Fibroblast of lung (primary cell): ENCODE measurements around the gene PGM5. TPM values are rescaled to one million over a fixed set of nuclear protein-coding genes. Genes with fewer than 3 reads are reported as not detected.

Experiments
- DNase-seq, 2 donors: peaks; one replicate each; pipeline versions ENCODE4 v3.0.0 to v3.0.0-alpha.2; 2010; ENCODE audit warnings: low read depth in 2 of 2
- H2AFZ ChIP-seq: 2 replicates; pipeline ENCODE4 v1.5.1; 2012; ENCODE audit warnings: low read length, control low read depth, inconsistent platforms
- H3K27ac ChIP-seq: 2 replicates; pipeline ENCODE4 v1.5.1; 2011; ENCODE audit warnings: low read length, control low read depth; ENCODE audit not compliant: insufficient read depth
- H3K27me3 ChIP-seq: 2 replicates; pipeline ENCODE4 v1.5.1; 2011; ENCODE audit warnings: mild to moderate bottlenecking, low read length; ENCODE audit not compliant: control insufficient read depth, insufficient read depth
- H3K36me3 ChIP-seq: 2 replicates; pipeline ENCODE4 v1.5.1; 2011; ENCODE audit warnings: low read length; ENCODE audit not compliant: control insufficient read depth, insufficient read depth
- H3K4me1 ChIP-seq: 2 replicates; pipeline ENCODE4 v1.5.1; 2011; ENCODE audit warnings: low read length; ENCODE audit not compliant: control insufficient read depth, insufficient read depth; ENCODE audit errors: extremely low read depth
- H3K4me2 ChIP-seq: 2 replicates; pipeline ENCODE4 v1.5.1; 2011; ENCODE audit warnings: low read length, control low read depth; ENCODE audit not compliant: insufficient read depth; ENCODE audit errors: extremely low read depth
- H3K4me3 ChIP-seq, 4 experiments: fragments of 200-600 bp in 1 of 4; sonication (generic) in 1 of 4; replicated peaks in 1 of 4; 2 replicates each; pipeline ENCODE4 v1.5.1; 2011 to 2016; ENCODE audit warnings: low read length in 4 of 4, low read depth in 3 of 4, mild to moderate bottlenecking in 3 of 4, control low read depth in 2 of 4, inconsistent platforms in 1 of 4, mixed read lengths in 1 of 4; ENCODE audit not compliant: insufficient read depth in 1 of 4; ENCODE audit errors: control extremely low read depth in 1 of 4
- H3K79me2 ChIP-seq: 2 replicates; pipeline ENCODE4 v1.5.1; 2012; ENCODE audit warnings: mild to moderate bottlenecking, low read length, inconsistent platforms; ENCODE audit not compliant: control insufficient read depth, insufficient read depth
- H3K9ac ChIP-seq: 2 replicates; pipeline ENCODE4 v1.5.1; 2011; ENCODE audit warnings: mild to moderate bottlenecking, low read length, control low read depth; ENCODE audit not compliant: insufficient read depth
- H3K9me3 ChIP-seq: 2 replicates; pipeline ENCODE4 v1.5.1; 2012; ENCODE audit warnings: low read depth, low read length; ENCODE audit not compliant: control insufficient read depth, insufficient read depth
- H4K20me1 ChIP-seq: 2 replicates; pipeline ENCODE4 v1.5.1; 2011; ENCODE audit warnings: low read length; ENCODE audit not compliant: control insufficient read depth, insufficient read depth; ENCODE audit errors: extremely low read depth
- EZH2 ChIP-seq: IDR thresholded peaks from 2 replicates; pipeline ENCODE4 v1.5.1; 2012; ENCODE audit warnings: low read length, control low read depth, mild to moderate bottlenecking; ENCODE audit errors: missing control alignments
- polyA plus RNA-seq, 2 donors: library from polyadenylated mRNA; depleted of rRNA in 1 of 2; stranded (reverse) in 1 of 2; unstranded in 1 of 2; fragments of >200 nt; gene quantifications; 2 replicates each; pipeline ENCODE4 v1.2.1, GENCODE V29; 2011 to 2012; ENCODE audit warnings: missing spikeins in 1 of 2
- total RNA-seq: library from RNA; depleted of rRNA; stranded (reverse); fragments of >200 nt; gene quantifications from 2 replicates; pipeline ENCODE4 v1.2.1, GENCODE V29; 2014
- TF ChIP-seq, protein P1 (sequence below), 2 donors: IDR thresholded peaks in 1 of 2; conservative IDR thresholded peaks in 1 of 2; 1 replicate in 1 of 2; 2 replicates in 1 of 2; pipeline ENCODE4 v1.5.1; 2011 to 2012; ENCODE audit warnings: low read length in 2 of 2, control low read depth in 1 of 2, inconsistent platforms in 1 of 2, low read depth in 1 of 2, mild to moderate bottlenecking in 1 of 2

PGM5 gene
- total and polyA plus RNA-seq, 2 donors (not counting 1 experiment from before 2014, with no cell fraction given) = 42.6 to 113 TPM

- no peaks in the 10 kb centered on the region for H3K36me3 ChIP-seq
- no peak overlapping the region for H3K9ac ChIP-seq
- no peak overlapping the region for H2AFZ ChIP-seq
- H3K27me3 ChIP-seq = no peaks in the 10 kb centered on the region
- no peaks in the 10 kb centered on the region for H3K4me1 ChIP-seq
- no peaks in the 10 kb centered on the region for H4K20me1 ChIP-seq
- H3K4me3 ChIP-seq = no peak overlapping the region
- no peaks in the 10 kb centered on the region for H3K79me2 ChIP-seq
- DNase-seq = no peak
- H3K27ac ChIP-seq = no peak overlapping the region
- no peaks in the 10 kb centered on the region for H3K9me3 ChIP-seq
- no peak overlapping the region for H3K4me2 ChIP-seq
- no peak for TF ChIP-seq EZH2
- TF ChIP-seq, protein P1, sequence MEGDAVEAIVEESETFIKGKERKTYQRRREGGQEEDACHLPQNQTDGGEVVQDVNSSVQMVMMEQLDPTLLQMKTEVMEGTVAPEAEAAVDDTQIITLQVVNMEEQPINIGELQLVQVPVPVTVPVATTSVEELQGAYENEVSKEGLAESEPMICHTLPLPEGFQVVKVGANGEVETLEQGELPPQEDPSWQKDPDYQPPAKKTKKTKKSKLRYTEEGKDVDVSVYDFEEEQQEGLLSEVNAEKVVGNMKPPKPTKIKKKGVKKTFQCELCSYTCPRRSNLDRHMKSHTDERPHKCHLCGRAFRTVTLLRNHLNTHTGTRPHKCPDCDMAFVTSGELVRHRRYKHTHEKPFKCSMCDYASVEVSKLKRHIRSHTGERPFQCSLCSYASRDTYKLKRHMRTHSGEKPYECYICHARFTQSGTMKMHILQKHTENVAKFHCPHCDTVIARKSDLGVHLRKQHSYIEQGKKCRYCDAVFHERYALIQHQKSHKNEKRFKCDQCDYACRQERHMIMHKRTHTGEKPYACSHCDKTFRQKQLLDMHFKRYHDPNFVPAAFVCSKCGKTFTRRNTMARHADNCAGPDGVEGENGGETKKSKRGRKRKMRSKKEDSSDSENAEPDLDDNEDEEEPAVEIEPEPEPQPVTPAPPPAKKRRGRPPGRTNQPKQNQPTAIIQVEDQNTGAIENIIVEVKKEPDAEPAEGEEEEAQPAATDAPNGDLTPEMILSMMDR (conservative IDR thresholded peaks at IDR 0.05 in 1 of 2, IDR thresholded peaks at IDR 0.05 in 1 of 2; ENCODE audit: low read depth in 1 of 2, low read length in 2 of 2) = no peak
Observed at GRCh38 chr9:68547417-68547816, 191.0 kb downstream of the PGM5 start.

- no peaks in the 10 kb centered on the region for H3K9me3 ChIP-seq
- H2AFZ ChIP-seq = no peak overlapping the region
- no peaks in the 10 kb centered on the region for H3K36me3 ChIP-seq
- H3K9ac ChIP-seq = no peak overlapping the region
- no peak overlapping the region for H3K4me2 ChIP-seq
- no peaks in the 10 kb centered on the region for H4K20me1 ChIP-seq
- TF ChIP-seq, protein P1 (conservative IDR thresholded peaks at IDR 0.05 in 1 of 2, IDR thresholded peaks at IDR 0.05 in 1 of 2; ENCODE audit: low read depth in 1 of 2, low read length in 2 of 2) = no peak
- TF ChIP-seq EZH2 = no peak
- no peak for DNase-seq
- H3K27ac ChIP-seq = no peak overlapping the region
- peaks cover 2% of the 10 kb centered on the region for H3K4me1 ChIP-seq
- no peak overlapping the region for H3K4me3 ChIP-seq
- no peaks in the 10 kb centered on the region for H3K79me2 ChIP-seq
- no peaks in the 10 kb centered on the region for H3K27me3 ChIP-seq
Observed at GRCh38 chr9:68548241-68548640, 191.8 kb downstream of the PGM5 start.

- Histone ChIP-seq H3K4me1 (peaks cover 5% of the 10 kb centered on the region), H3K9me3 (no peaks in the 10 kb centered on the region), H3K9ac (no peak overlapping the region), H3K4me2 (no peak overlapping the region), H3K36me3 (no peaks in the 10 kb centered on the region), H3K79me2 (no peaks in the 10 kb centered on the region), H4K20me1 (no peaks in the 10 kb centered on the region), H3K27me3 (no peaks in the 10 kb centered on the region), H2AFZ (no peak overlapping the region), H3K27ac (no peak overlapping the region), H3K4me3 (no peak overlapping the region)
- DNase-seq = no peak
- no peak for TF ChIP-seq EZH2
- TF ChIP-seq, protein P1 (conservative IDR thresholded peaks at IDR 0.05 in 1 of 2, IDR thresholded peaks at IDR 0.05 in 1 of 2; ENCODE audit: low read depth in 1 of 2, low read length in 2 of 2) = no peak
Observed at GRCh38 chr9:68551191-68551590, 194.8 kb downstream of the PGM5 start.
